ENCODE measurements around the gene B4GALNT3. TPM values are rescaled to one million over a fixed set of nuclear protein-coding genes. Genes with fewer than 3 reads are reported as not detected.

B4GALNT3 gene
- total RNA-seq, 1 experiment from 2014 or later: 23.3 TPM

- Histone ChIP-seq H3K4me1 (ENCODE audit: insufficient read depth, low read length) (no peaks in the 10 kb centered on the region), H4K8ac (replicated peaks; ENCODE audit: insufficient read length, low read depth, low read length) (no peak overlapping the region), H3K18ac (ENCODE audit: insufficient read length, low read depth, low read length) (no peak overlapping the region), H3K27me3 (ENCODE audit: insufficient read depth, low read length) (no peaks in the 10 kb centered on the region), H4K20me1 (ENCODE audit: control insufficient read depth, insufficient read depth, insufficient read length) (no peaks in the 10 kb centered on the region), H3T11ph (ENCODE audit: low read length) (no peak overlapping the region), H3K9ac (ENCODE audit: extremely low read depth, insufficient read length, low read length) (no peak overlapping the region), H2AFZ (ENCODE audit: low read length) (no peak overlapping the region), H3K23ac (ENCODE audit: insufficient read length, low read depth, low read length) (no peak overlapping the region), H2BK15ac (ENCODE audit: low read depth, low read length) (no peak overlapping the region), H3K4ac (ENCODE audit: low read depth, low read length) (no peak overlapping the region), H3K79me2 (ENCODE audit: insufficient read depth, low read length) (no peaks in the 10 kb centered on the region), H2BK120ac (ENCODE audit: low read depth, low read length, poor library complexity, severe bottlenecking) (no peak overlapping the region), H4K91ac (ENCODE audit: insufficient read length, low read depth, low read length) (no peak overlapping the region), H2BK20ac (ENCODE audit: low read depth, low read length, poor library complexity, severe bottlenecking) (no peak overlapping the region), H3K14ac (ENCODE audit: insufficient read depth, low read length) (no peak overlapping the region), H4K5ac (ENCODE audit: insufficient read length, low read depth, low read length) (no peak overlapping the region), H3K9me3 (ENCODE audit: control insufficient read depth, low read depth, low read length) (no peaks in the 10 kb centered on the region), H2AK5ac (ENCODE audit: insufficient read length, low read length) (no peak overlapping the region), H3K79me1 (ENCODE audit: insufficient read depth, low read depth, low read length, poor library complexity, severe bottlenecking) (no peaks in the 10 kb centered on the region), H3K23me2 (ENCODE audit: insufficient read length, low read depth, low read length, poor library complexity, severe bottlenecking) (no peaks in the 10 kb centered on the region), H2BK5ac (ENCODE audit: insufficient read length, low read length) (no peak overlapping the region), H3K27ac (ENCODE audit: insufficient read length, low read depth, low read length) (no peak overlapping the region), H3K4me2 (ENCODE audit: insufficient read depth, insufficient read length, low read length) (no peak overlapping the region), H3K56ac (ENCODE audit: insufficient read length, low read depth, low read length) (no peak overlapping the region), H2BK12ac (ENCODE audit: insufficient read length, low read depth, low read length) (no peak overlapping the region)
- no peaks in the 10 kb centered on the region for H3K9me3 Mint-ChIP-seq
- TF ChIP-seq CTCF (conservative IDR thresholded peaks at IDR 0.05): no peak
- DNase-seq: no peak
- no peaks in the 10 kb centered on the region; the same call in 1 of the 2 replicates for H3K27me3 Mint-ChIP-seq (ENCODE audit: low read depth)
- WGBS (ENCODE audit: extremely low coverage, insufficient read length, low lambda C conversion rate): no CpG with 5 or more reads among the region's 19 CpGs
- H3K36me3 Mint-ChIP-seq (ENCODE audit: insufficient read depth in 1 of 3, low read depth in 3 of 3): no peaks in the 10 kb centered on the region; a peak in 2 of 7 replicates
- no peak overlapping the region for H3K4me3 Mint-ChIP-seq
- H3K27ac Mint-ChIP-seq: no peak overlapping the region; a peak in 1 of 7 replicates
- peaks cover 2 to 4% of the 10 kb centered on the region in 2 experiments; a peak in 2 of 4 replicates for H3K4me1 Mint-ChIP-seq
Measured at GRCh38 chr12:561908-562593, 102.3 kb downstream of the B4GALNT3 start.

Data from H9 (cell line).